Amniotic stem cell (primary cell): ENCODE measurements around the gene SORBS1.

ENCODE experiments used
- DNase-seq: peaks from one replicate; lab custom pipeline; 2025; lab: John Stamatoyannopoulos, UW

SORBS1 gene

GRCh38 chr10:95289921-95290421 is 271.2 kb downstream of the SORBS1 start:
- DNase-seq: no peak

GRCh38 chr10:95289003-95289920 is 271.9 kb downstream of the SORBS1 start:
- DNase-seq: no peak

GRCh38 chr10:95288303-95288702 is 272.9 kb downstream of the SORBS1 start:
- no peak for DNase-seq

- no peak for DNase-seq
Measured at GRCh38 chr10:95287281-95287680, 273.9 kb downstream of the SORBS1 start.

- DNase-seq: no peak
Measured at GRCh38 chr10:95286707-95287106, 274.5 kb downstream of the SORBS1 start.

- DNase-seq: no peak
Measured at GRCh38 chr10:95285556-95285955, 275.6 kb downstream of the SORBS1 start.

- no peak for DNase-seq
Measured at GRCh38 chr10:95284807-95285206, 276.4 kb downstream of the SORBS1 start.

GRCh38 chr10:95282107-95282506 is 279.1 kb downstream of the SORBS1 start:
- DNase-seq: no peak

GRCh38 chr10:95281206-95281605 is 280.0 kb downstream of the SORBS1 start:
- DNase-seq: no peak

- DNase-seq: no peak
Measured at GRCh38 chr10:95280637-95281036, 280.5 kb downstream of the SORBS1 start.

GRCh38 chr10:95279042-95279820 is 281.9 kb downstream of the SORBS1 start:
- DNase-seq: peak; percentile 47

GRCh38 chr10:95278061-95278988 is 282.8 kb downstream of the SORBS1 start:
- no peak for DNase-seq

GRCh38 chr10:95277614-95278013 is 283.6 kb downstream of the SORBS1 start:
- DNase-seq: no peak

GRCh38 chr10:95277201-95277570 is 284.0 kb downstream of the SORBS1 start:
- no peak for DNase-seq

- no peak for DNase-seq
Measured at GRCh38 chr10:95276367-95277200, 284.6 kb downstream of the SORBS1 start.

GRCh38 chr10:95275726-95276366 is 285.3 kb downstream of the SORBS1 start:
- no peak for DNase-seq

GRCh38 chr10:95273393-95274312 is 287.5 kb downstream of the SORBS1 start:
- DNase-seq: peak; percentile 24

- DNase-seq: no peak
Measured at GRCh38 chr10:95268438-95268837, 292.7 kb downstream of the SORBS1 start.

GRCh38 chr10:95267251-95267650 is 293.9 kb downstream of the SORBS1 start:
- no peak for DNase-seq
